Suppressor macrophage treated with lipopolysaccharide for 1 hour (primary cell): Measurements from ENCODE around the gene TMPRSS5.

Experiments used
- DNase-seq, 3 donors: peaks; one replicate each; pipeline ENCODE4 v3.0.0-alpha.2; 2020 to 2022

Gene TMPRSS5

GRCh38 chr11:113667801-113668200 is 38.3 kb downstream of the TMPRSS5 start:
- DNase-seq: no peak

GRCh38 chr11:113666584-113666983 is 39.5 kb downstream of the TMPRSS5 start:
- DNase-seq: no peak

- DNase-seq: no peak
Observed at GRCh38 chr11:113664981-113665710, 41.0 kb downstream of the TMPRSS5 start.

GRCh38 chr11:113664069-113664980 is 41.8 kb downstream of the TMPRSS5 start:
- DNase-seq: no peak

GRCh38 chr11:113663567-113663966 is 42.5 kb downstream of the TMPRSS5 start:
- DNase-seq: no peak

- DNase-seq: no peak
Observed at GRCh38 chr11:113655771-113656170, 50.3 kb downstream of the TMPRSS5 start.

GRCh38 chr11:113651023-113651422 is 55.1 kb downstream of the TMPRSS5 start:
- peak in 2 of 3 donors; percentile 17 to 19 for DNase-seq

- no peak for DNase-seq
Observed at GRCh38 chr11:113649311-113649710, 56.8 kb downstream of the TMPRSS5 start.

GRCh38 chr11:113647856-113648255 is 58.3 kb downstream of the TMPRSS5 start:
- DNase-seq: no peak

GRCh38 chr11:113647108-113647507 is 59.0 kb downstream of the TMPRSS5 start:
- no peak for DNase-seq

- DNase-seq: no peak
Observed at GRCh38 chr11:113645593-113646349, 60.3 kb downstream of the TMPRSS5 start.

GRCh38 chr11:113644605-113645004 is 61.5 kb downstream of the TMPRSS5 start:
- no peak for DNase-seq

GRCh38 chr11:113643701-113644100 is 62.4 kb downstream of the TMPRSS5 start:
- DNase-seq: no peak

GRCh38 chr11:113643006-113643585 is 63.0 kb downstream of the TMPRSS5 start:
- DNase-seq: no peak

GRCh38 chr11:113642090-113642489 is 64.0 kb downstream of the TMPRSS5 start:
- no peak for DNase-seq

GRCh38 chr11:113638376-113638775 is 67.7 kb downstream of the TMPRSS5 start:
- DNase-seq: no peak

GRCh38 chr11:113637636-113638035 is 68.5 kb downstream of the TMPRSS5 start:
- no peak for DNase-seq
